GM12873 (cell line): ENCODE measurements around the gene EPHA10.

Experiments
- TF ChIP-seq, protein P1 (sequence below): IDR thresholded peaks from 2 replicates; pipeline ENCODE4 v1.5.1; 2012; ENCODE audit warnings: low read depth, mild to moderate bottlenecking, moderate library complexity, low read length, control low read depth; ENCODE audit not compliant: insufficient read depth; ENCODE audit errors: missing control alignments

EPHA10 gene

DNA sequence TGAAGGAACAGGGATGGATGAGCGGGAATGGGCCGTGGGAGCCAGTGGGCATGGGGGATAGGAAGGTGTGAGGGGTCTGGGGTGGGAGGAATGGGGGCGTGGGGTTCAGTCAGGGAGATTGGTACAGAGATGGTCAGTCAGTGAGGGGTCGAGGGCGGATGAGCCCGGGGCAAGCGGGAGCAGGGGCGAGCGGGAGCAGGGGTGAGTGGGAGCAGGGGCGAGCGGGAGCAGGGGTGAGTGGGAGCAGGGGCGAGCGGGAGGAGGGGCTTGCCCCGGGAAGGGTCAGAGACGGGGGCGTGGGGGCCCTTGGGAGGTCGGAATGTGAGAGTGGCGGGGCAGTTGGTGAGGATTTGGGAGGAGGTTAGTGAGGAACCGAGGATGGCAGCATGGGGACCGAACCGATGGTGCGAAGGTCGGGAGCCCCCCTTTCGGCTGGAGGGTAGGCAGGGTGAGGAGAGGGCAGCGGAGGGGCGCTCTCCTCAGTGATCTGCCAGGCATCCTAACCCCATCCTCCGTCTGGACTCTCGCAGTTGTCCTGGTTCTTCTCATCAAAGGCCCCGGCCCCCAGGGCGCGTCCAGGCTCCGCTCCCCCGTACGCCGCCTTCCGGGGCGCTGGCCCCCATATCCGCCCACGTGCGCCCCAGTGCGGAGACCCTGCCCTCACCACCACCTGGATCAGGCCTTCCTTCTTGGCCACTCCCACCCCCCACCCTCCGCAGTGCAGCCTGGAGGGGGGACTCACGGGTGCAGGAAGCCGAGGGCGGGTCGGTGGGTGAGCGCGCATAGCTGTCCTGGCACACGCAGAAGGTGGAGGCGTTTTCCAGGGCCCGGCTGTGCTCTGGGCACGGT, 11.2 kb downstream of the EPHA10 start:
- TF ChIP-seq, protein P1, sequence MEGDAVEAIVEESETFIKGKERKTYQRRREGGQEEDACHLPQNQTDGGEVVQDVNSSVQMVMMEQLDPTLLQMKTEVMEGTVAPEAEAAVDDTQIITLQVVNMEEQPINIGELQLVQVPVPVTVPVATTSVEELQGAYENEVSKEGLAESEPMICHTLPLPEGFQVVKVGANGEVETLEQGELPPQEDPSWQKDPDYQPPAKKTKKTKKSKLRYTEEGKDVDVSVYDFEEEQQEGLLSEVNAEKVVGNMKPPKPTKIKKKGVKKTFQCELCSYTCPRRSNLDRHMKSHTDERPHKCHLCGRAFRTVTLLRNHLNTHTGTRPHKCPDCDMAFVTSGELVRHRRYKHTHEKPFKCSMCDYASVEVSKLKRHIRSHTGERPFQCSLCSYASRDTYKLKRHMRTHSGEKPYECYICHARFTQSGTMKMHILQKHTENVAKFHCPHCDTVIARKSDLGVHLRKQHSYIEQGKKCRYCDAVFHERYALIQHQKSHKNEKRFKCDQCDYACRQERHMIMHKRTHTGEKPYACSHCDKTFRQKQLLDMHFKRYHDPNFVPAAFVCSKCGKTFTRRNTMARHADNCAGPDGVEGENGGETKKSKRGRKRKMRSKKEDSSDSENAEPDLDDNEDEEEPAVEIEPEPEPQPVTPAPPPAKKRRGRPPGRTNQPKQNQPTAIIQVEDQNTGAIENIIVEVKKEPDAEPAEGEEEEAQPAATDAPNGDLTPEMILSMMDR, result no peak

DNA sequence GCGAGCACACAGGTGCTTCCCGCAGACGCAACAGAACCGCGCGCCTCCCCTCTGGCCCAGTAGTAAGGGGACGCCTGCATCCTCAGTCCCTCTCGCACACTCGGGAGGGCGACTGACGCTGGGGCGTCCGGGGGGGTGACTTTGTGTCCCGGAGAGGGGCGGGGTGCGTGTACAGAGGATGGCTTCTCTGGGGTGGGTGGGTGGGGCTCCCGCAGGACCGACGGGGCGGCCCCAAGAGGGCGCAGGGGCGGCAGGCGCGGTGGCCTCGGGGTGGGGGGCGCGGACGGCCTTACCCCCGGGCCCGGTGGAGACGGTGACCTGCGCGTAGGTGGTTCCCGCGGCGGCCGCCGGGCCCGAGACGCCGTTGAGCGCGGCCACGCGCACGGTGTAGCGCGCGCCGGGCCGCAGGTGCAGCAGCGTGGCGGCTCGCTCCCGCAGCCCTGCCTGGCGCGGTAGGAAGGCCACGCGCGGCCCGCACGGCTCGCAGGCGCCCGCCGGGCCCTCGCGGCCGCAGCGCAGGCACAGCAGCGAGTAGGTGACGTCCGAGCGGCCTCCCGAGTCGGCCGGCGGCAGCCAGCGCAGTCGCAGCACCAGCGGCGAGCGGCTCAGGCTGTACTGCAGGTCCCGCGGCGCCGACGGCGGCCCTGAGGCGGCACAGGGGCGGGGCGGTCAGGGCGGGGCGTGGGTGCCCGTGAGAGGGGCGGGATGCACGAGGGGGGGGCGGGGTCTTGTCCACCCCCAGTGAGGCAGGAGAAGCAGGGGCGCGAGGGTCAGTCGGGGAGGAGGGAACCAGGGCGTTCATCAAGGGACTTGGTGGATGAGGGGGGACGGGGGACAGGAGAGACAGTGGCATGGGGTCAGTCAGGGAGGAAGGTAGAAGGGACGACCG, 12.1 kb downstream of the EPHA10 start:
- TF ChIP-seq, protein P1, result no peak

DNA sequence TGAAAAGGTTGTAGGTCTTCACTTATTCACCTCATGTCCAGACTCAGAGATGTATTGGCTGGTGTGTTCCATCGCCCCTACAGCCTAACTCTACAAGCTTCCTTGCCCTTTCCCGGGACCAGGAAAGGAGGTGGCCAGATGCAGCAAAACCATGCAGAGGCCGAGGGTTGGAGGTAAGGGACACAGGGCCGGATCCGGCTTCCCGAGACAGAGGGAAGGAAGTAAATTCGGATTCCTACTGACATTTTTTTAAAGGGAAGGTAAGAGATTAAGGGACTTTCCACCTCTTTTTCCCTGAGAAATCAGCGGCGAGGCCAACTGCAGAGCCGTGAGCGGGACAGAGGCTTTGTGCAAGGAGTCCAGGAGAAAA, 12.7 kb downstream of the EPHA10 start:
- TF ChIP-seq, protein P1, result no peak

DNA sequence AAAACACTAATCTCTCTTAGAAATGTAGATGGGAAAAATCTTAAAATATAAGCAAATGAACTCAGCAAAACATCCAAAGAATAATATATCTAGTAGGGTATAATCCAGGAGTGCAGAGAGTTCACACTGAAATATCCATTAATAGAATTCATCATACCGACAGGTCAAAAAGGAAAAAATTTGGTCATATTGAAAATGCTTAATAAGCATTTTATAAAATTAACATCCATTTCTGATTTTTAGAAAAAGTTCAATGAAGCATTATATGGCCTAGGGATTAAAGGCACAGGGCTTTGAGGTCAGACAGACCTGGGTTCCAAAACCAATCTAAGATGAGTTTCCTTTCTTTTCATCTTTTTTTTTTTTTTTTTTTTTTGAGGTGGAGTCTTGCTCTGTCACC, 16.4 kb downstream of the EPHA10 start:
- TF ChIP-seq, protein P1, result no peak

DNA sequence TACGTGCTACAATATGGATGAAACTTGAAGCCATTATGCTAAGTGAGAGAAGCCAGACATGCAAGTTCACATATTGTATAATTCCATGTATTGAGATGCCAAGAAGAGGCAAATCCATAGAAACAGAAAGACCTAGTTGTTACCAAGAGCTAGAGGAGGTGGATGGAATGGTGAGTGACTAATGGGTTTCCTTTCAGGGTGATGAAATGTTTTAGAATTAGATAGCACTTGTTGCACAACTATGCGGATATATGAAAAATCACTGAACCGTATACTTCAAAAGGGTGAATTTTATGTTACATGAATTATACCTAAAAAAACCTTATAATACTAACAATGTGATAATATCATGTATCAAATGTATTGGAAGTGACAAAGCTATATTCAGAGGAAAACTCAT, 18.1 kb downstream of the EPHA10 start:
- TF ChIP-seq, protein P1, result no peak

DNA sequence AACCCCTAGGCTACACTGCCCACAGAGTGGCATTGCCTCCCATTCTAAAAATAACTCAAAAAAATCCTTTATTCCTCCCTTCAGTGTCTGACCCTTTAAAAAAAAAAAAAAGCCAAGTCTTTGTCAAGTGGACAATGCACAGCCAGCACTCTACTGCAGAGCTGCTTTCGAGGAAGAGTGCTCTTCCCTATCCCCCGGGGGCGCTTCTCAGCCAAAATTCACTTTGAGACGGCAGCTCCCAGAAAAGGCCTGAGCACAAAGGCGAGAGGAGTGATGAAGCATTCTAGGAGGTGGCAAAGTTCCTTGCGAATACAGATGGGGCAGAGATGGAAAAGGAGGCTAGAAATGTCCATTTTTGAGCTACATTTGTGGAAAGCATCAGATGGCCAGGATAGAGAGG, 23.3 kb downstream of the EPHA10 start:
- TF ChIP-seq, protein P1, result no peak

DNA sequence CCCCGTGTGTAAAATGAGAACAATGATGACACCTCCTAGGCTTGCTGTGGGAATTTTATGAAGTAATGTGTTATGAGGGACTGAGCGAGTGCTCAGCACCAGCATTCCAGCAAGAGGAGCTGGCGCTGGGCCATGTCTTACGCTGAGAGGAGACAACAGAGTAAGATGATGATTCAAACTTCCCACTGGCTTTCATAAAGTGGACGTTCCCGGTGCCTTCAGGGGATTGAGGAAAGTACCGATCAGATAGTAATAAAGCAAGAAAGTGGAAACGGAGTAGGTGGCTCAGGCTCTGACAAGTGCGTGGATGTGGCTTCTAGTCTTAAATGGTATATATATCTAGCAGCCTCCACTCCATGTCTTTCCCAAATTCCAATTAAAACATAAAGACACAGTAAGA, 23.8 kb downstream of the EPHA10 start:
- TF ChIP-seq, protein P1, result no peak
